Astrocyte (in vitro differentiated cells and primary cell): ENCODE measurements around the gene PDE6B. TPM values are rescaled to one million over a fixed set of nuclear protein-coding genes. Genes with fewer than 3 reads are reported as not detected.

Experiments
- DNase-seq: peaks from one replicate; pipeline ENCODE4 v3.0.0-alpha.2; 2010; ENCODE audit warnings: low read depth
- FAIRE-seq: peaks from 2 replicates; lab custom pipeline; 2011; peaks lifted over from hg19 to GRCh38; lab: Jason Lieb, UNC
- H2AFZ ChIP-seq: 2 replicates; pipeline ENCODE4 v1.6.0; 2012; ENCODE audit warnings: low read depth, low read length, inconsistent platforms
- H3K27ac ChIP-seq: 2 replicates; pipeline ENCODE4 v1.5.1; 2011; ENCODE audit warnings: low read depth, low read length, inconsistent platforms
- H3K27me3 ChIP-seq: 2 replicates; pipeline ENCODE4 v1.6.0; 2011; ENCODE audit warnings: low read length, inconsistent platforms; ENCODE audit not compliant: insufficient read depth
- H3K36me3 ChIP-seq: 2 replicates; pipeline ENCODE4 v1.5.1; 2011; ENCODE audit warnings: low read length, inconsistent platforms; ENCODE audit not compliant: insufficient read depth
- H3K4me1 ChIP-seq: 2 replicates; pipeline ENCODE4 v1.5.1; 2011; ENCODE audit warnings: low read length, inconsistent platforms; ENCODE audit not compliant: insufficient read depth
- H3K4me2 ChIP-seq: 2 replicates; pipeline ENCODE4 v1.6.0; 2012; ENCODE audit warnings: low read length, inconsistent platforms
- H3K4me3 ChIP-seq: 2 replicates; pipeline ENCODE4 v1.5.1; 2011; ENCODE audit warnings: low read depth, mild to moderate bottlenecking, low read length, inconsistent platforms; ENCODE audit not compliant: insufficient read depth
- H3K79me2 ChIP-seq: 2 replicates; pipeline ENCODE4 v1.6.0; 2012; ENCODE audit warnings: mild to moderate bottlenecking, low read length, inconsistent platforms; ENCODE audit not compliant: insufficient read depth
- H3K9ac ChIP-seq: 2 replicates; pipeline ENCODE4 v1.6.0; 2012; ENCODE audit warnings: mild to moderate bottlenecking, low read length, inconsistent platforms
- H3K9me3 ChIP-seq: 2 replicates; pipeline ENCODE4 v1.5.1; 2012; ENCODE audit warnings: low read depth, mild to moderate bottlenecking, low read length, inconsistent platforms; ENCODE audit not compliant: insufficient read depth
- H4K20me1 ChIP-seq: 2 replicates; pipeline ENCODE4 v1.6.0; 2012; ENCODE audit warnings: low read length, inconsistent platforms; ENCODE audit not compliant: insufficient read depth
- H3K27ac Mint-ChIP-seq: one replicate; pipeline ENCODE4 v1.8.0; 2021; ENCODE audit warnings: mild to moderate bottlenecking, mixed read lengths; ENCODE audit not compliant: unreplicated experiment
- H3K27me3 Mint-ChIP-seq: one replicate; pipeline ENCODE4 v1.8.0; 2021; ENCODE audit warnings: low read depth, mixed read lengths; ENCODE audit not compliant: unreplicated experiment
- H3K36me3 Mint-ChIP-seq: one replicate; pipeline ENCODE4 v1.8.0; 2021; ENCODE audit warnings: low read depth, mixed read lengths; ENCODE audit not compliant: unreplicated experiment
- H3K4me1 Mint-ChIP-seq: one replicate; pipeline ENCODE4 v1.8.0; 2021; ENCODE audit warnings: low read depth, mixed read lengths; ENCODE audit not compliant: unreplicated experiment
- H3K4me3 Mint-ChIP-seq: one replicate; pipeline ENCODE4 v1.8.0; 2021; ENCODE audit warnings: mild to moderate bottlenecking, moderate library complexity, mixed read lengths; ENCODE audit not compliant: unreplicated experiment
- H3K9me3 Mint-ChIP-seq: one replicate; pipeline ENCODE4 v1.8.0; 2021; ENCODE audit warnings: mild to moderate bottlenecking, mixed read lengths; ENCODE audit not compliant: unreplicated experiment
- CTCF ChIP-seq: IDR thresholded peaks from 2 replicates; pipeline ENCODE4 v1.5.1; 2011; ENCODE audit warnings: low read depth, mild to moderate bottlenecking, inconsistent platforms, low read length, moderate library complexity; ENCODE audit not compliant: insufficient read depth
- EZH2 ChIP-seq: IDR thresholded peaks from 2 replicates; pipeline ENCODE4 v1.6.1; 2012; ENCODE audit warnings: mild to moderate bottlenecking, low read length, inconsistent platforms; ENCODE audit not compliant: insufficient read depth
- total RNA-seq: library from RNA; stranded (reverse); gene quantifications from 2 replicates; pipeline ENCODE4 v1.2.1, GENCODE V29; 2021

The PDE6B gene
- total RNA-seq, 1 donor from 2014 or later: 2.8 TPM

GRCh38 chr4:629915-630641 lies 4.7 kb downstream of the PDE6B start:
- Mint-ChIP-seq H3K9me3 (peaks cover 21% of the 10 kb centered on the region), H3K4me3 (no peak overlapping the region), H3K27ac (no peak overlapping the region), H3K4me1 (no peaks in the 10 kb centered on the region), H3K27me3 (peaks cover 24% of the 10 kb centered on the region), H3K36me3 (no peaks in the 10 kb centered on the region)
- H3K27me3 ChIP-seq: no peaks in the 10 kb centered on the region
- FAIRE-seq (no peak), DNase-seq (no peak)
- TF ChIP-seq CTCF (no peak), EZH2 (no peak)
- H3K4me3 ChIP-seq: no peak overlapping the region
- H3K4me2 ChIP-seq: no peak overlapping the region
- H3K4me1 ChIP-seq: no peaks in the 10 kb centered on the region
- no peak overlapping the region for H3K27ac ChIP-seq
- no peak overlapping the region for H3K9ac ChIP-seq
- peaks cover 20% of the 10 kb centered on the region for H3K9me3 ChIP-seq
- H2AFZ ChIP-seq: no peak overlapping the region
- H4K20me1 ChIP-seq: no peaks in the 10 kb centered on the region
- no peaks in the 10 kb centered on the region for H3K79me2 ChIP-seq
- no peaks in the 10 kb centered on the region for H3K36me3 ChIP-seq

GRCh38 chr4:630656-631055 lies 5.3 kb downstream of the PDE6B start:
- no peaks in the 10 kb centered on the region for H3K27me3 ChIP-seq
- no peak overlapping the region for H3K4me2 ChIP-seq
- H4K20me1 ChIP-seq: no peaks in the 10 kb centered on the region
- H3K9me3 ChIP-seq: peaks cover 20% of the 10 kb centered on the region
- H3K36me3 Mint-ChIP-seq: no peaks in the 10 kb centered on the region
- H3K36me3 ChIP-seq: no peaks in the 10 kb centered on the region
- no peaks in the 10 kb centered on the region for H3K79me2 ChIP-seq
- no peaks in the 10 kb centered on the region for H3K4me1 ChIP-seq
- H3K4me3 ChIP-seq: no peak overlapping the region
- no peak for DNase-seq
- no peak overlapping the region for H2AFZ ChIP-seq
- no peak overlapping the region for H3K27ac Mint-ChIP-seq
- FAIRE-seq: no peak
- no peak overlapping the region for H3K9ac ChIP-seq
- H3K4me1 Mint-ChIP-seq: no peaks in the 10 kb centered on the region
- no peak overlapping the region for H3K4me3 Mint-ChIP-seq
- TF ChIP-seq EZH2 (no peak), CTCF (no peak)
- no peak overlapping the region for H3K27ac ChIP-seq
- peaks cover 27% of the 10 kb centered on the region for H3K27me3 Mint-ChIP-seq
- H3K9me3 Mint-ChIP-seq: peaks cover 21% of the 10 kb centered on the region

GRCh38 chr4:632196-632790 lies 6.9 kb downstream of the PDE6B start:
- FAIRE-seq (no peak), DNase-seq (no peak)
- H3K27me3 Mint-ChIP-seq: peaks cover 34% of the 10 kb centered on the region
- Histone ChIP-seq H3K36me3 (no peaks in the 10 kb centered on the region), H4K20me1 (no peaks in the 10 kb centered on the region), H3K4me3 (no peak overlapping the region), H3K4me2 (no peak overlapping the region), H3K4me1 (no peaks in the 10 kb centered on the region), H3K9ac (no peak overlapping the region), H3K27me3 (no peaks in the 10 kb centered on the region), H2AFZ (no peak overlapping the region), H3K27ac (no peak overlapping the region), H3K9me3 (peaks cover 20% of the 10 kb centered on the region), H3K79me2 (no peaks in the 10 kb centered on the region)
- H3K27ac Mint-ChIP-seq: no peak overlapping the region
- no peak overlapping the region for H3K4me3 Mint-ChIP-seq
- no peaks in the 10 kb centered on the region for H3K36me3 Mint-ChIP-seq
- TF ChIP-seq EZH2 (no peak), CTCF (no peak)
- H3K9me3 Mint-ChIP-seq: peaks cover 21% of the 10 kb centered on the region
- H3K4me1 Mint-ChIP-seq: no peaks in the 10 kb centered on the region
